GM23338 (cell line): Measurements from ENCODE around the gene IGDCC3.

Source experiments
- CREB1 ChIP-seq: fragments of 250-450 bp; sonication (Bioruptor Pico); IDR thresholded peaks from 2 replicates; pipeline ENCODE4 v1.5.0; 2020; ENCODE audit warnings: low read depth, mild to moderate bottlenecking, moderate library complexity
- EZH2 ChIP-seq: fragments of 200-600 bp; sonication (generic); IDR thresholded peaks from one replicate; pipeline ENCODE4 v1.8.0; 2017; ENCODE audit warnings: antibody characterized with exemption, mild to moderate bottlenecking, low read depth; ENCODE audit not compliant: unreplicated experiment
- EZH2phosphoT487 ChIP-seq: fragments of 200-600 bp; sonication (generic); IDR thresholded peaks from one replicate; pipeline ENCODE4 v1.8.1; 2018; ENCODE audit warnings: antibody characterized with exemption; ENCODE audit not compliant: unreplicated experiment
- JUNB ChIP-seq: IDR thresholded peaks from one replicate; pipeline ENCODE4 v1.6.1; 2016; ENCODE audit warnings: antibody characterized with exemption; ENCODE audit not compliant: unreplicated experiment
- NANOG ChIP-seq: IDR thresholded peaks from 2 replicates; pipeline ENCODE4 v1.6.1; 2016; ENCODE audit warnings: antibody characterized with exemption, borderline replicate concordance
- POLR2AphosphoS5 ChIP-seq: IDR thresholded peaks from 2 replicates; pipeline ENCODE4 v1.6.1; 2016; ENCODE audit warnings: antibody characterized with exemption, low read depth
- STAT1 ChIP-seq: IDR thresholded peaks from one replicate; pipeline ENCODE4 v1.6.1; 2016; ENCODE audit warnings: antibody characterized with exemption; ENCODE audit not compliant: unreplicated experiment
- ZNF114 ChIP-seq: fragments of 250-450 bp; sonication (Bioruptor Pico); IDR thresholded peaks from 2 replicates; pipeline ENCODE4 v1.5.0; 2020; ENCODE audit warnings: mild to moderate bottlenecking, moderate library complexity
- ZNF331 ChIP-seq: fragments of 250-450 bp; sonication (Bioruptor Pico); IDR thresholded peaks from 2 replicates; pipeline ENCODE4 v1.5.0; 2020; ENCODE audit warnings: low read depth, mild to moderate bottlenecking, moderate library complexity
- TF ChIP-seq, protein P1 (sequence below), 2 experiments: fragments of 200-600 bp in 1 of 2; sonication (generic) in 1 of 2; conservative IDR thresholded peaks; 2 replicates each; pipeline versions ENCODE4 v1.5.1 to v1.6.1; 2016 to 2017; ENCODE audit warnings: antibody characterized with exemption in 2 of 2, low read depth in 2 of 2, mild to moderate bottlenecking in 2 of 2, moderate library complexity in 1 of 2
- TF ChIP-seq, protein P2 (sequence below): IDR thresholded peaks from one replicate; pipeline ENCODE4 v1.6.1; 2018; ENCODE audit warnings: antibody characterized with exemption; ENCODE audit not compliant: unreplicated experiment
- TF ChIP-seq, protein P3 (sequence below): IDR thresholded peaks from 2 replicates; pipeline ENCODE4 v1.6.1; 2016; ENCODE audit warnings: antibody characterized with exemption

DNA sequence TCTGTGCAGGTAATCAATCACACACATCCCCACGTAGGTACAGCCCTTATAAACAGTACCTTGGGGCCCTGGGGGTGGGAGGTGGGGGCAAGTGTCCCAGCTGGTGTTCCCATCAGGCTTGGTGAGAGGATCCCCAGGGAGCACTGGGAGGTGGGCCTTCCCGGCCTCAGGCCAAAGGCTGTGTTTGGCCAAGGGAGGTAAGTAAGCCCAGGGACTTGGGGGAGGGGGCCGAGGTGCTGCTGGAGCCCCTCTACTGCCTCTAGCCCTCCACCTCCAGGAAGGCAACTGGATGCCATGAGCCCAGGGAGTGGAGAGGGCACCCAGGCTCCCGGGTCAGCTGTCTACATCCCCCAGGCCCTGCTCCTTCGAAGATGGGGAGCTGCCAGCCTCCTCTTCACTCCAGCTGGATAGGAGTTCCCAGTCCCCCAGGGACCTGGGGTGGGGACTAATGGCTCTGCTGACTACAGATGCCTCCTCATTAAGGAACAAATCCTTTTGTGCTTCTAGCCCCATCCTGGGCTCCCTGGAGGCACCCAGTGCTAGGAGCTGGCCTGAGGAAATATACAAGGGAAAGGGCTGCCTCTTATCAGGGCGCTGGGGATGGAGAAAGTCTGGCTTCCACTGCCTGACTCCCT is 40.2 kb downstream of the IGDCC3 start:
- TF ChIP-seq, protein P1, sequence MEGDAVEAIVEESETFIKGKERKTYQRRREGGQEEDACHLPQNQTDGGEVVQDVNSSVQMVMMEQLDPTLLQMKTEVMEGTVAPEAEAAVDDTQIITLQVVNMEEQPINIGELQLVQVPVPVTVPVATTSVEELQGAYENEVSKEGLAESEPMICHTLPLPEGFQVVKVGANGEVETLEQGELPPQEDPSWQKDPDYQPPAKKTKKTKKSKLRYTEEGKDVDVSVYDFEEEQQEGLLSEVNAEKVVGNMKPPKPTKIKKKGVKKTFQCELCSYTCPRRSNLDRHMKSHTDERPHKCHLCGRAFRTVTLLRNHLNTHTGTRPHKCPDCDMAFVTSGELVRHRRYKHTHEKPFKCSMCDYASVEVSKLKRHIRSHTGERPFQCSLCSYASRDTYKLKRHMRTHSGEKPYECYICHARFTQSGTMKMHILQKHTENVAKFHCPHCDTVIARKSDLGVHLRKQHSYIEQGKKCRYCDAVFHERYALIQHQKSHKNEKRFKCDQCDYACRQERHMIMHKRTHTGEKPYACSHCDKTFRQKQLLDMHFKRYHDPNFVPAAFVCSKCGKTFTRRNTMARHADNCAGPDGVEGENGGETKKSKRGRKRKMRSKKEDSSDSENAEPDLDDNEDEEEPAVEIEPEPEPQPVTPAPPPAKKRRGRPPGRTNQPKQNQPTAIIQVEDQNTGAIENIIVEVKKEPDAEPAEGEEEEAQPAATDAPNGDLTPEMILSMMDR (conservative IDR thresholded peaks at IDR 0.05; ENCODE audit: low read depth in 2 of 2) = no peak
- TF ChIP-seq EZH2 (no peak), EZH2phosphoT487 (no peak), JUNB (no peak), CREB1 (CRISPR knock-in tag) (no peak), POLR2AphosphoS5 (no peak), ZNF114 (CRISPR knock-in tag) (no peak), STAT1 (no peak), ZNF331 (CRISPR knock-in tag) (no peak), NANOG (no peak)
- TF ChIP-seq, protein P2, sequence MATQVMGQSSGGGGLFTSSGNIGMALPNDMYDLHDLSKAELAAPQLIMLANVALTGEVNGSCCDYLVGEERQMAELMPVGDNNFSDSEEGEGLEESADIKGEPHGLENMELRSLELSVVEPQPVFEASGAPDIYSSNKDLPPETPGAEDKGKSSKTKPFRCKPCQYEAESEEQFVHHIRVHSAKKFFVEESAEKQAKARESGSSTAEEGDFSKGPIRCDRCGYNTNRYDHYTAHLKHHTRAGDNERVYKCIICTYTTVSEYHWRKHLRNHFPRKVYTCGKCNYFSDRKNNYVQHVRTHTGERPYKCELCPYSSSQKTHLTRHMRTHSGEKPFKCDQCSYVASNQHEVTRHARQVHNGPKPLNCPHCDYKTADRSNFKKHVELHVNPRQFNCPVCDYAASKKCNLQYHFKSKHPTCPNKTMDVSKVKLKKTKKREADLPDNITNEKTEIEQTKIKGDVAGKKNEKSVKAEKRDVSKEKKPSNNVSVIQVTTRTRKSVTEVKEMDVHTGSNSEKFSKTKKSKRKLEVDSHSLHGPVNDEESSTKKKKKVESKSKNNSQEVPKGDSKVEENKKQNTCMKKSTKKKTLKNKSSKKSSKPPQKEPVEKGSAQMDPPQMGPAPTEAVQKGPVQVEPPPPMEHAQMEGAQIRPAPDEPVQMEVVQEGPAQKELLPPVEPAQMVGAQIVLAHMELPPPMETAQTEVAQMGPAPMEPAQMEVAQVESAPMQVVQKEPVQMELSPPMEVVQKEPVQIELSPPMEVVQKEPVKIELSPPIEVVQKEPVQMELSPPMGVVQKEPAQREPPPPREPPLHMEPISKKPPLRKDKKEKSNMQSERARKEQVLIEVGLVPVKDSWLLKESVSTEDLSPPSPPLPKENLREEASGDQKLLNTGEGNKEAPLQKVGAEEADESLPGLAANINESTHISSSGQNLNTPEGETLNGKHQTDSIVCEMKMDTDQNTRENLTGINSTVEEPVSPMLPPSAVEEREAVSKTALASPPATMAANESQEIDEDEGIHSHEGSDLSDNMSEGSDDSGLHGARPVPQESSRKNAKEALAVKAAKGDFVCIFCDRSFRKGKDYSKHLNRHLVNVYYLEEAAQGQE = no peak
- TF ChIP-seq, protein P3, sequence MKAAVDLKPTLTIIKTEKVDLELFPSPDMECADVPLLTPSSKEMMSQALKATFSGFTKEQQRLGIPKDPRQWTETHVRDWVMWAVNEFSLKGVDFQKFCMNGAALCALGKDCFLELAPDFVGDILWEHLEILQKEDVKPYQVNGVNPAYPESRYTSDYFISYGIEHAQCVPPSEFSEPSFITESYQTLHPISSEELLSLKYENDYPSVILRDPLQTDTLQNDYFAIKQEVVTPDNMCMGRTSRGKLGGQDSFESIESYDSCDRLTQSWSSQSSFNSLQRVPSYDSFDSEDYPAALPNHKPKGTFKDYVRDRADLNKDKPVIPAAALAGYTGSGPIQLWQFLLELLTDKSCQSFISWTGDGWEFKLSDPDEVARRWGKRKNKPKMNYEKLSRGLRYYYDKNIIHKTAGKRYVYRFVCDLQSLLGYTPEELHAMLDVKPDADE = no peak
